GM19023 (cell line): Measurements from ENCODE around the gene CD79B.
"Not testable (repeated sequence)": the region's sequence is repeated elsewhere in the genome, so short reads cannot be mapped to it uniquely, and the experiment has no call there.

Experiments used
- ATAC-seq: cut with Tn5 transposase; IDR thresholded peaks from one replicate; pipeline ENCODE4 v1.9.1; 2021; ENCODE audit warnings: mild to moderate bottlenecking, moderate library complexity; ENCODE audit not compliant: unreplicated experiment

Gene CD79B

DNA sequence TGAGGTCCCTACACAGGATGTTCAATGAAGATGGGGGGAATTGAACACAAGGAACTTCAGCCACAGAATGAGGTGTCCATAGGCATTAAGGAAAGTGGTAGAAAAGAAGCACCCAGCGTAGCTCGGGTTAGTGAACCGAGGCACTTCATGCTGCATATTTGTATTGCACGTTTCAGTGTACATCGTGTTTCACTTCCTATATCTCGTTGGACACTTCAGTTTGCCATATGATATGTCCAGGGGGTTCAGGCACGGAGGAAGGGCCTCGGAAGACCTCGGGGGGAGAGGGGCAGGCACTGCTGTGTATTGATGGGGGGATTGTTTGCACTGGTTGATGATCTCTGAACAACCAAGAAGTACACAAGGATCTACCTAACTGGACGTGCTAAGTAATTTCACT lies 16.4 kb downstream of the CD79B start:
- not testable (repeated sequence) for ATAC-seq

DNA sequence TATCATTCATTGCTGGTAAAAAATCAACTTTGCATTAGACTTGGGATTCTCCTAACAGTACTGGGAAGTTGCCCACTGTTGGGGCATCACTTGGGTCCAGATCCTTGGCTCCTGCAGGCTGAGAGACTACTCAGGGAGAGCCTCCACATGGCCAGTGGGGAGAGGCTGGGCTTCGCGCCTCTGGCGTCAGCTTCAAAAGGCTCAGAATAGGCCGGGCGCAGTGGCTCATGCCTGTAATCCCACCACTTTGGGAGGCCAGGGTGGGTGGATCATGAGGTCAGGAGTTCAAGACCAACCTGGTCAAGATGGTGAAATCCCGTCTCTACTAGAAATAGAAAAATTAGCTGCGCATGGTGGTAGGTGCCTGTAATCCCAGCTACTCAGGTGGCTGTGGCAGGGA lies 17.7 kb downstream of the CD79B start:
- no peak for ATAC-seq

- no peak for ATAC-seq
Observed at GRCh38 chr17:63911657-63912100, 20.5 kb downstream of the CD79B start.

GRCh38 chr17:63911041-63911635 lies 21.0 kb downstream of the CD79B start, which contains the start of gene CSHL1:
Gene CSHL1 (minus strand): TSS chr17:63911258. CDS start chr17:63911196, 62 bp downstream.
- no peak for ATAC-seq

- ATAC-seq, result no peak
Observed at GRCh38 chr17:63910096-63910495, 22.0 kb downstream of the CD79B start.

DNA sequence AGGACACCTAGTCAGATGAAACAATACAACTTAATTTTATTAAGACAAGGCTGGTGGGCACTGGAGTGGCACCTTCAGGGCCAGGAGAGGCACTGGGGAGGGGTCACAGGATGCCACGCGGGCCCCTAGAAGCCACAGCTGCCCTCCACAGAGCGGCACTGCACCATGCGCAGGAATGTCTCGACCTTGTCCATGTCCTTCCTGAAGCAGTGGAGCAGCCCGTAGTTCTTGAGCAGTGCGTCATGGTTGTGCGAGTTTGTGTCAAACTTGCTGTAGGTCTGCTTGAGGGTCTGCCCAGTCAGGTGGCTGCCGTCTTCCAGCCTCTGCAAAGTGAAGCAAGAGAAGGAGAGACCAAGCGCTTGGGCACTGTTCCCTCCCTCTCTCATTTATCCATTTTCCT lies 22.5 kb downstream of the CD79B start:
- not testable (repeated sequence) for ATAC-seq

GRCh38 chr17:63907161-63907778 lies 24.9 kb downstream of the CD79B start:
- ATAC-seq, result not testable (repeated sequence)

DNA sequence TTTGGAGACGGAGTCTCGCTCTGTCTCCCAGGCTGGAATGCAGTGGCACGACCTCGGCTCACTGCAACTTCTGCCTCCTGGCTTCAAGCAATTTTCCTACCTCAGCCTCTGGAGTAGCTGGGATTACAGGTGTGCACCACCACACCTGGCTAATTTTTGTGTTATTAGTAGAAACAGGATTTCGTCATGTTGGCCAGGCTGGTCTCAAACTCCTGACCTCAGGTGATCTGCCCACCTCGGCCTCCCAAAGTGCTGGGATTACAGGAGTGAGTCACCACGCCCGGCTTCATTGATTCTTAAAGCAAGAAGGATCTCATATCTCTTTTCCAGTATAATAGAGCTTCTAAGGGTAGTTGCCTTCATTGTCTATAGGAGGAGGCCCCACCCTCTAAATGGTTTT lies 27.3 kb downstream of the CD79B start:
- ATAC-seq, result not testable (repeated sequence)

- ATAC-seq, result not testable (repeated sequence)
Observed at GRCh38 chr17:63903787-63904201, 28.3 kb downstream of the CD79B start.

GRCh38 chr17:63901971-63902370 lies 30.2 kb downstream of the CD79B start:
- ATAC-seq, result not testable (repeated sequence)

DNA sequence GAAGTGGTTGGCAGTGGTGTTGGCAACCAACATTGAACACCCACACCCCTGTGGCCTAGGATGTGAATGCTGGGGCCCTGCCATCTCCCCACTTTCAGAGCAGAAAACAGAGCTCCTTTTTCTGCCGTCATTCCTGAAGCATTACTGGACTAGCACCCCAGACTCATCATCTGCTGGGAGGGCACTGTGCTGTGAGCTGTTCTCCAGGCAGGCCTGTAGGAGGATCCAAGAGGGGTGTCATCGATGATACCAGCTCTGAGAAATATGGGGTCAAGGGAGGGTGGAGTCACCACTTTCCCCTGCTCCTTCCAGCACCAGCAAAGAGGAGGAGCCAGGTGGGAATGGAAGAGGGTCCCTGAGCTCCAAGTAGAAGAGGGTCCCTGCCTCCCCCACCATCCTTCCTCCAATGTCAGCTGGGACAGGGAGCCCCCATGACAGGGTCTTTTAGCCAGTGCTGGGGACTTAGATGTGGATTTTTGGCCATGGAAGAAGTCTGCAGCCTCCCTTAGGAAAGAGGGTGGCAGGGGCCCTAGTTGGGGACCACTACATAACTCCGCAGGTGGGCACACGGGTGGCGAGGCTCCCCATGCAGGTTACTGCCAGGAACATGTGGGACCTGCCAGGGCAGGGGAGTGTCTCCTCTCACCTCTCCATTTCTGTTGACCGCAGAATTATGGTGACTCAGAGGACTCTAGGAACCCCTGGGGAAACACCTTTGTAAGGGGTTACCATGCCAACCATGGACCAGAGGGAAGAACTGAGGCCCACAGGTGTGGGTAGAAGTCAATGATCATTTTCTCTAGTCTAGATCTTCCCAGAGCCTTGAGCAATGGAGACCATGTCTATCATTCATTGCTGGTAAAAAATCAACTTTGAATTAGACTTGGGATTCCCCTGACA lies 33.0 kb downstream of the CD79B start:
- ATAC-seq, result not testable (repeated sequence)

GRCh38 chr17:63896524-63897354 lies 35.4 kb downstream of the CD79B start, which contains the start of gene CSH1:
Gene CSH1 (minus strand): TSS chr17:63896574. CDS start chr17:63896511, 63 bp downstream.
- ATAC-seq, result not testable (repeated sequence)

DNA sequence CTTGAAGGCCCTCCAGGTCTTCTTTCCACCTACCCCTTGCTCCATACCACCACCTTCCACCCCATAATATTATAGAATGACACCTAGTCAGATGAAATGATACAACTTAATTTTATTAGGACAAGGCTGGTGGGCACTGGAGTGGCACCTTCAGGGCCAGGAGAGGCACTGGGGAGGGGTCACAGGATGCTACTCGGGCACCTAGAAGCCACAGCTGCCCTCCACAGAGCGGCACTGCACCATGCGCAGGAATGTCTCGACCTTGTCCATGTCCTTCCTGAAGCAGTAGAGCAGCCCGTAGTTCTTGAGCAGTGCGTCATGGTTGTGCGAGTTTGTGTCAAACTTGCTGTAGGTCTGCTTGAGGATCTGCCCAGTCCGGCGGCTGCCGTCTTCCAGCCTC lies 37.3 kb downstream of the CD79B start:
- ATAC-seq, result not testable (repeated sequence)

DNA sequence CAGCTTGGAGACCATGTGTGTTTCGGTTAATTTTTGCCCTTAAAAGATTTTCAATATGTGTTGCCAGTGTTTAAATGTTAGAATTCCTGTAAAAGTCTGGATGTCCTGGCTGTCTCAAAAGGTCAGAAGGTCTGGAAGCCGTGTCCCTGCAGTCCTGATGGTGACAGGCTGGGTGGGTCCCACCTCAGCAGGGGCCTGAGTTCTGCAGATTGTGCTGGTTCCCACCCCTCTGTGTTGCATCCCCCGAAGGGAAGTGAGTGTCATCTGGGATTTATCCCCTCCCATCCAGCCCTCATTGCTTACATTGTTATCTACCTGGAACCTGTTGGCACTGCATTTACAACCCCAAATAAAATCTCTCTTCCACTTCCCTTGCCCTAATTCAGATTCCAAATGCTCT lies 38.1 kb downstream of the CD79B start:
- not testable (repeated sequence) for ATAC-seq

DNA sequence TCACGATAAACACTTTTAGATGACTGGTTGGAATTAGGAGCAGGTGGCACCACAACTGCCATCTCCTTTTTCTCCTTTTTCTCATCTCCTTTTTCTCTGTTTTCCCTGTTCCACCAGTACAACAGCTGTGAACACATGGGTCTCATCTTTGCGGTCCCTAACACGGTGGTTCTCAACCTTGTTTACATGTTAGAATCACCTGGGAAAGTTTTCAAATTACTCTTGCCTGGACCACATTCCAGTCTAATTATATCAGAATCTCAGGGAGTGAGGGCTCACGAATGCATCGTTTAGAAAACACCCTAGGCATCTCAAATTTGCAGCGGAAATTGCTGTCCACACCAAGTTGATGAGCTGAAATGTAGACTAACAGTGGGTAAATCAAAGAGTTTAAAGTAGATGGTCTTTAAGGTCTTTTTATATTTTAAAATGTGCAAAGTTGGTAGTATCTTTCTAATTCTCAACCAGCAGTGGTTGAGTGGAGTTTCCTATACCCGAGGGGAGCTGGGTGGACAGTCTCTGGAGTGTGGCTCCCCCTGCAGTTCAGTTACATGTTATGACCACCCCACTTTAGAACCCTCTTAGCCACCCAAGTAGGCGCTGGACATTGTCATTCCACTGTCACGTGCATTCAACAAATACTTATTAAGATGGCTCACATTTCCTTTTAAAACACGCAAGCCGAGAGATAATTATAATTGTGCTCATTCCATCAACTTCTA lies 39.7 kb downstream of the CD79B start:
- not testable (repeated sequence) for ATAC-seq

- ATAC-seq, result not testable (repeated sequence)
Observed at GRCh38 chr17:63889026-63889848, 42.9 kb downstream of the CD79B start.

DNA sequence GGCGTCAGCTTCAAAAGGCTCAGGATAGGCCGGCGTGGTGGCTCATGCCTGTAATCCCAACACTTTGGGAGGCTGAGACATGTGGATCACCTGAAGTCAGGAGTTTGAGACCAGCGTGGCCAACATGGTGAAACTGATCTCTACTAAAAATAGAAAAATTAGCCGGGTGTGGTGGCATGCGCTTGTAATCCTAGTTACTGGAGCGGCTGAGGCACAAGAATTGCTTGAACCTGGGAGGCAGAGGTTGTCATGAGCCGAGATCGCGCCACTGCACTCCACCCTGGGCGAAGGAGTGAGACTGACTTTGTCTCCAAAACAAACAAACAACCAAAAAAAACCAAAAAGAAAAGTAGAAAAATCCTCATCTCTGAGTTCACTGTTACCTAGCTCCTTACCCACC lies 47.0 kb downstream of the CD79B start:
- ATAC-seq, result not testable (repeated sequence)

GRCh38 chr17:63882626-63883126 lies 49.5 kb downstream of the CD79B start:
- not testable (repeated sequence) for ATAC-seq
